Adrenal gland (tissue), 12 donors: Measurements from ENCODE around the gene RIMKLA. TPM values are rescaled to one million over a fixed set of nuclear protein-coding genes. Genes with fewer than 3 reads are reported as not detected.

Experiments
- DNase-seq, 7 donors: peaks; one replicate each; pipeline ENCODE4 v3.0.0-alpha.2; 2019 to 2020
- H3K27ac ChIP-seq, 5 donors: fragments of 200-600 bp; sonication (generic) in 4 of 5; 1 replicate in 3 of 5; 2 replicates in 2 of 5; pipeline versions ENCODE4 v1.5.1 to v1.8.0; 2016 to 2020; ENCODE audit warnings: mild to moderate bottlenecking in 1 of 5
- H3K27me3 ChIP-seq: fragments of 200-600 bp; 2 replicates; pipeline ENCODE4 v1.8.0; 2021
- H3K36me3 ChIP-seq, 2 donors: fragments of 200-600 bp; replicated peaks in 1 of 2; 1 replicate in 1 of 2; 2 replicates in 1 of 2; pipeline versions ENCODE4 v1.5.1 to v1.8.0; 2018 to 2022
- H3K4me1 ChIP-seq, 2 donors: fragments of 200-600 bp; replicated peaks in 1 of 2; 1 replicate in 1 of 2; 2 replicates in 1 of 2; pipeline versions ENCODE4 v1.5.1 to v1.8.0; 2018 to 2021
- H3K4me3 ChIP-seq, 4 donors: fragments of 200-600 bp; sonication (generic) in 3 of 4; one replicate each; pipeline ENCODE4 v1.5.1; 2016 to 2018
- H3K9me3 ChIP-seq, 3 donors: fragments of 200-600 bp; sonication (generic) in 1 of 3; replicated peaks in 1 of 3; 1 replicate in 2 of 3; 2 replicates in 1 of 3; pipeline versions ENCODE4 v1.5.1 to v1.8.0; 2016 to 2021
- POLR2A ChIP-seq, 2 donors: fragments of 450-650 bp; IDR thresholded peaks; one replicate each; pipeline ENCODE4 v1.6.1; 2017; ENCODE audit warnings: antibody characterized with exemption in 2 of 2, mild to moderate bottlenecking in 2 of 2, moderate library complexity in 1 of 2
- whole genome bisulfite sequencing, 4 donors: extraction: QIAGEN DNeasy Blood & Tissue Kit in 2 of 4; methylation state at CpG; one replicate each; pipeline versions ENCODE4 v1.1.5 to v1.1.7; 2013 to 2017; 5-methylcytosine and 5-hydroxymethylcytosine counted together
- intact Hi-C, 2 donors: fragments of 100-400 bp; cut with DNase I; formaldehyde crosslinking; loops; one replicate each; pipeline versions ENCODE4 v1.14.1 to v1.15.0; 2022 to 2023
- polyA plus RNA-seq, 3 donors: library from polyadenylated mRNA; stranded (reverse); fragments of 200-250 nt in 2 of 3; fragments of 350-450 nt in 1 of 3; fragmentation: Illumina TruSeq in 1 of 3; extraction: RNeasy Lipid Tissue Mini Kit (QIAGEN cat#74804) in 1 of 3; gene quantifications; one replicate each; pipeline ENCODE4 v1.2.3, GENCODE V29; 2013 to 2014
- total RNA-seq, 9 donors: library from RNA; depleted of rRNA in 4 of 9; stranded (reverse); fragments of >200 nt in 4 of 9; fragments of 120-200 nt in 1 of 9; fragmentation: NEBNext Ultra II Directional in 1 of 9; extraction: Animal tissue kit (Norgen Biotek cat#: 25700) in 1 of 9; gene quantifications; one replicate each; pipeline versions ENCODE4 v1.1.0 to v1.2.4, GENCODE V29; 2013 to 2023
- TF ChIP-seq, protein P1 (sequence below), 6 experiments: fragments of 450-650 bp in 4 of 6; fragments of 200-600 bp in 2 of 6; sonication (generic) in 1 of 6; IDR thresholded peaks; 1 replicate in 5 of 6; 2 replicates in 1 of 6; pipeline versions ENCODE4 v1.5.1 to v1.8.0; 2016 to 2021; ENCODE audit warnings: antibody characterized with exemption in 6 of 6, mild to moderate bottlenecking in 2 of 6, moderate library complexity in 1 of 6
- donor health status: healthy with polysubstance abuse.
- donor health status: Bipolar disorder and iron deficiency.
- donor health status: DM: yes; HTN: yes; CAD: no.
- donor health status: DM: no; HTN: no; CAD: no.
- donor health status: DM: no; HTN: no; CAD: no.
- donor health status: DM: yes; HTN: yes; CAD: no.

The RIMKLA gene
- total and polyA plus RNA-seq, 12 donors: 0.07 to 4.0 (median 0.35) TPM

DNA sequence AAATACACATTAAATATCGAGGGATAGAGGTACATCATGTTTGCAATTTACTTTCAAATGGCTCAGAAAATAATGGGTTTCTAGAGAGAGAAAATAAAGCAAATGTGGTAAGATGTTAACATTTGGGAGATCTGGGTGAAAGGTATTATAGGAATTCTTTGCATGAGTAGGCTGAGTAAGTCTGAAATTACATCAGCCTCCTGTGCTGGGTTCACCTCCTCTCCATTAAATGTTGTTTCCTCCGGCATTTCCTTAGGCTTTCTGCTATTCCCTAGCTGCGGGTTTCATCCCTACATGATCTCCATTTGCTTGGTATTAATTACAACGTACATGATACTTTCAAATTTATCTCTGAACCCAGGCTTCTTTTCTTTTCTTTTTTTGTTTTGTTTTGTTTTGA is 43.6 kb downstream of the RIMKLA start:
- H3K9me3 ChIP-seq: no peaks in the 10 kb centered on the region
- H3K27ac ChIP-seq: no peak overlapping the region
- no peak for TF ChIP-seq POLR2A (IDR thresholded peaks at IDR 0.05)
- TF ChIP-seq, protein P1, sequence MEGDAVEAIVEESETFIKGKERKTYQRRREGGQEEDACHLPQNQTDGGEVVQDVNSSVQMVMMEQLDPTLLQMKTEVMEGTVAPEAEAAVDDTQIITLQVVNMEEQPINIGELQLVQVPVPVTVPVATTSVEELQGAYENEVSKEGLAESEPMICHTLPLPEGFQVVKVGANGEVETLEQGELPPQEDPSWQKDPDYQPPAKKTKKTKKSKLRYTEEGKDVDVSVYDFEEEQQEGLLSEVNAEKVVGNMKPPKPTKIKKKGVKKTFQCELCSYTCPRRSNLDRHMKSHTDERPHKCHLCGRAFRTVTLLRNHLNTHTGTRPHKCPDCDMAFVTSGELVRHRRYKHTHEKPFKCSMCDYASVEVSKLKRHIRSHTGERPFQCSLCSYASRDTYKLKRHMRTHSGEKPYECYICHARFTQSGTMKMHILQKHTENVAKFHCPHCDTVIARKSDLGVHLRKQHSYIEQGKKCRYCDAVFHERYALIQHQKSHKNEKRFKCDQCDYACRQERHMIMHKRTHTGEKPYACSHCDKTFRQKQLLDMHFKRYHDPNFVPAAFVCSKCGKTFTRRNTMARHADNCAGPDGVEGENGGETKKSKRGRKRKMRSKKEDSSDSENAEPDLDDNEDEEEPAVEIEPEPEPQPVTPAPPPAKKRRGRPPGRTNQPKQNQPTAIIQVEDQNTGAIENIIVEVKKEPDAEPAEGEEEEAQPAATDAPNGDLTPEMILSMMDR (IDR thresholded peaks at IDR 0.05): no peak
- intact Hi-C loops: no loop called here
- DNase-seq: no peak
- no peaks in the 10 kb centered on the region for H3K36me3 ChIP-seq
- no peaks in the 10 kb centered on the region for H3K27me3 ChIP-seq
- WGBS, 4 donors: 89 to 94% (median 92%) methylated on average over 4 of the region's 4 CpGs
- H3K4me3 ChIP-seq: no peak overlapping the region
- H3K4me1 ChIP-seq: peaks cover 0 to 11% of the 10 kb centered on the region in 2 donors

DNA sequence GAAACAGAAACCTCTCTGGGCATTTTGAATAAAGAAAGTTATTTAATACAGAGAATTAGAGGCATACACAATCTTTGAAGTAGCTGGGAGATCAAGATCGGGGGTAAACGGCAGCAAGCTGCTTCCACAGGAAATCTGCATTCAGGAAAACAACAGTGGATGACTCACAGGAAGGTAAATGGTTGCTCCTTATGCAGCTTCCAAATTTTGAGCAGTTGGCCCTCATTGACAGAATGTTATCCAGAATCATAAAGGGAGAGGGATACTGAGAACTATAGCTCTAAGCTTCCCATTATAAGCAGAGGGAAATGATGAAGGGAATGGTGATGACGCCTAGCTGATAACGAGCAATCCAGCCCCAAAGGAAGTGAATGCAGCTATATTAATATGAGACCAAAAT is 46.6 kb downstream of the RIMKLA start:
- no peak for DNase-seq
- Histone ChIP-seq H3K36me3 (no peaks in the 10 kb centered on the region), H3K4me3 (no peak overlapping the region), H3K9me3 (no peaks in the 10 kb centered on the region), H3K4me1 (no peaks in the 10 kb centered on the region), H3K27ac (no peak overlapping the region), H3K27me3 (no peaks in the 10 kb centered on the region)
- intact Hi-C loops: no loop called here
- TF ChIP-seq, protein P1 (IDR thresholded peaks at IDR 0.05): no peak
- TF ChIP-seq POLR2A (IDR thresholded peaks at IDR 0.05): no peak
- WGBS, 4 donors: 76 to 93% (median 80%) methylated on average over 4 of the region's 4 CpGs

DNA sequence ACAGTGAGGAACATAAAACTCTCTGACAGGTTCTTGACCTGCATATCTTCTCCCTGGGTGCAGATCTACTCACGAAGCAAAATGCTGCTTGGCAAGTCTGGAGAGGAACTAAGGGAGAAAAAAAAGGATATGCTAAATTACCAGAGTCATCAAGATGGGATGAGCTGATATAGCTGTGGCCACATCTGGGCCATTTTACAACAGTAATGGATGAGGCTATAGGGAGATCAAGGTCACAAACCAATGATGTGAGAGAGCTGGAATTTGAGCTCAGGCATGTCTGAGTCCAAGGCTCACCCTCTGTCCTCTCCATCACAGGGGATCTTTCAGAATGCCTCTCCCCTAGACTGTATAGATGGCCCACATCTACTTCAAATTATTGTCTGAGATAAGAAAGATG is 49.0 kb downstream of the RIMKLA start:
- intact Hi-C loops: no loop called here
- Histone ChIP-seq H3K4me1 (no peaks in the 10 kb centered on the region), H3K27ac (no peak overlapping the region), H3K4me3 (no peak overlapping the region), H3K36me3 (no peaks in the 10 kb centered on the region), H3K27me3 (no peaks in the 10 kb centered on the region), H3K9me3 (no peaks in the 10 kb centered on the region)
- TF ChIP-seq POLR2A (IDR thresholded peaks at IDR 0.05): no peak
- TF ChIP-seq, protein P1 (IDR thresholded peaks at IDR 0.05): no peak
- WGBS, 4 donors: 68 to 85% (median 69%) methylated on average over 1 of the region's 1 CpG
- DNase-seq: no peak

DNA sequence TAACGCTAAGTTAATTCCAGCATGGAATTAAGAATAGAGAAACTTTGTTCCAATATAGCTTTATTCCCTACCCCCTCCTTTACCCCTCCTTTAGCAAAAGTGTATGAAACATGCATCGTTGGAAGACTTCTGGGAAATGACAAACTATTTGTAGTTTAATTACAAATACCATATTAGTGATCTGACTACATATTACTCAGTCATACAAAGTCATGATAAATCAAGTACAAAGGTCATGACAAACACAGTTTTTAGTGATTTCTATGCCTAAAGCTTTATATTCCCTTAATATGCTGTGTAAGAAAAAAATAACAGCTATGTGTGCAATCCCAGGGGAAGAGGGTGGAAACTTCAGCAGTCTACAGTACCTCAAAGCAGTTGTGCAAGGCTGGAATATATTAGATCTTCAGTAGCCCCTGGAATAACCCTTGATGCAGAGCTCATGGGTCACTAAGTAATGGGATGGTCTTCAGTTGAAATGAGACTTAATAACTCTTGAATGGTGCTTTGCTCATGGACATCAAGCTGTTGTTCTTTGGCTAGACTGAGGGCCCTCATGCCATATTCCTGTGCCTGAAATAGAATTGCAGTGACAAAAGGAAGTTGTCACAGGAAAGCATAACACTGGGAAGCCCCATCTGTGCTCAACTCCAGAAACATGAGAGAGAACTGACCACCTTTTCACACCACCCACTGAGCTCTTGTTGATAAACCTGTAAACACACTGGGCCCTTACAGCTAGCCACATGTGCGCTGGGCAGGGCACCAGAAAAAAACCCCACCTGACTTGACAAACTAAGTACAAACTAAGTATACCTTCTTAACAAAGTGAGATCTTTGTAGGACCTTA is 49.9 kb downstream of the RIMKLA start:
- H3K27ac ChIP-seq: no peak overlapping the region
- H3K36me3 ChIP-seq: no peaks in the 10 kb centered on the region
- intact Hi-C loops: no loop called here
- H3K27me3 ChIP-seq: no peaks in the 10 kb centered on the region
- no peak for DNase-seq
- H3K4me3 ChIP-seq: no peak overlapping the region
- H3K4me1 ChIP-seq: no peaks in the 10 kb centered on the region
- 88 to 93% (median 91%) methylated on average over 3 of the region's 3 CpGs for WGBS, 4 donors
- H3K9me3 ChIP-seq: no peaks in the 10 kb centered on the region
- TF ChIP-seq POLR2A (IDR thresholded peaks at IDR 0.05): no peak
- TF ChIP-seq, protein P1 (IDR thresholded peaks at IDR 0.05): no peak
